Gastroesophageal sphincter (tissue), 3 donors: Measurements from ENCODE around the gene DNM3.

ENCODE experiments used
- CTCF ChIP-seq, 4 experiments: fragments of 200-600 bp in 2 of 4; fragments of 450-650 bp in 2 of 4; sonication (generic) in 1 of 4; IDR thresholded peaks; one replicate each; pipeline ENCODE4 v1.5.1; 2017 to 2019; ENCODE audit warnings: antibody characterized with exemption in 4 of 4, mild to moderate bottlenecking in 2 of 4, moderate library complexity in 2 of 4
- EP300 ChIP-seq: sonication (generic); formaldehyde crosslinking; IDR thresholded peaks from one replicate; pipeline ENCODE4 v1.6.1; 2017; ENCODE audit warnings: antibody characterized with exemption, mild to moderate bottlenecking

GRCh38 chr1:172381946-172382345 is 540.6 kb downstream of the DNM3 start:
- TF ChIP-seq EP300 (no peak), CTCF (IDR thresholded peaks at IDR 0.05) (no peak)
